Ascending aorta (tissue), 2 donors: Measurements from ENCODE around the gene ANTKMT. TPM values are rescaled to one million over a fixed set of nuclear protein-coding genes. Genes with fewer than 3 reads are reported as not detected.

ENCODE experiments used
- DNase-seq, 2 donors: peaks; one replicate each; pipeline ENCODE4 v3.0.0-alpha.2; 2019; ENCODE audit warnings: low spot score in 2 of 2
- H3K27ac ChIP-seq, 2 donors: fragments of 200-600 bp; sonication (generic); one replicate each; pipeline ENCODE4 v1.5.1; 2016 to 2017; ENCODE audit warnings: mild to moderate bottlenecking in 1 of 2
- H3K27me3 ChIP-seq: fragments of 200-600 bp; sonication (generic); one replicate; pipeline ENCODE4 v1.5.1; 2017
- H3K36me3 ChIP-seq, 2 donors: fragments of 200-600 bp; sonication (generic); one replicate each; pipeline ENCODE4 v1.5.1; 2016
- H3K4me1 ChIP-seq, 2 donors: fragments of 200-600 bp; sonication (generic); one replicate each; pipeline ENCODE4 v1.5.1; 2016 to 2017; ENCODE audit warnings: mild to moderate bottlenecking in 1 of 2
- H3K4me3 ChIP-seq, 2 donors: fragments of 200-600 bp; sonication (generic); one replicate each; pipeline ENCODE4 v1.5.1; 2016 to 2017; ENCODE audit warnings: mild to moderate bottlenecking in 1 of 2
- H3K9me3 ChIP-seq, 2 donors: fragments of 200-600 bp; sonication (generic); one replicate each; pipeline ENCODE4 v1.5.1; 2016
- intact Hi-C: fragments of 100-400 bp; cut with DNase I; formaldehyde crosslinking; loops from one replicate; pipeline ENCODE4 v1.15.1; 2023
- total RNA-seq: library from RNA; depleted of rRNA; stranded (reverse); fragments of >200 nt; gene quantifications from one replicate; pipeline ENCODE4 v1.1.0, GENCODE V29; 2016
- TF ChIP-seq, protein P1 (sequence below), 3 experiments: fragments of 200-600 bp in 2 of 3; fragments of 450-650 bp in 1 of 3; sonication (generic) in 2 of 3; IDR thresholded peaks; one replicate each; pipeline ENCODE4 v1.5.1; 2016 to 2019; ENCODE audit warnings: antibody characterized with exemption in 3 of 3, mild to moderate bottlenecking in 1 of 3, moderate library complexity in 1 of 3

The ANTKMT gene
- total RNA-seq, 1 donor from 2014 or later = 105 TPM

- no peak overlapping the region for H3K4me3 ChIP-seq
These were observed 46.6 kb upstream of the ANTKMT start for GRCh38 chr16:674214-674881.

GRCh38 chr16:674968-675883 is 45.7 kb upstream of the ANTKMT start, which contains the start of gene RHBDL1:
TSS of gene RHBDL1 (plus strand) at chr16:675671. CDS start at chr16:675791, 120 bp downstream.
- Histone ChIP-seq H3K4me1 (peaks cover 0 to 7% of the 10 kb centered on the region in 2 donors), H3K27me3 (no peaks in the 10 kb centered on the region), H3K27ac (no peak within 1 kb of the TSS), H3K36me3 (peaks cover 36% of the 10 kb centered on the region in 2 donors), H3K4me3 (peak within 1 kb of the TSS; percentile 48 to 56), H3K9me3 (no peaks in the 10 kb centered on the region)
- no peak for DNase-seq
- TF ChIP-seq, protein P1, sequence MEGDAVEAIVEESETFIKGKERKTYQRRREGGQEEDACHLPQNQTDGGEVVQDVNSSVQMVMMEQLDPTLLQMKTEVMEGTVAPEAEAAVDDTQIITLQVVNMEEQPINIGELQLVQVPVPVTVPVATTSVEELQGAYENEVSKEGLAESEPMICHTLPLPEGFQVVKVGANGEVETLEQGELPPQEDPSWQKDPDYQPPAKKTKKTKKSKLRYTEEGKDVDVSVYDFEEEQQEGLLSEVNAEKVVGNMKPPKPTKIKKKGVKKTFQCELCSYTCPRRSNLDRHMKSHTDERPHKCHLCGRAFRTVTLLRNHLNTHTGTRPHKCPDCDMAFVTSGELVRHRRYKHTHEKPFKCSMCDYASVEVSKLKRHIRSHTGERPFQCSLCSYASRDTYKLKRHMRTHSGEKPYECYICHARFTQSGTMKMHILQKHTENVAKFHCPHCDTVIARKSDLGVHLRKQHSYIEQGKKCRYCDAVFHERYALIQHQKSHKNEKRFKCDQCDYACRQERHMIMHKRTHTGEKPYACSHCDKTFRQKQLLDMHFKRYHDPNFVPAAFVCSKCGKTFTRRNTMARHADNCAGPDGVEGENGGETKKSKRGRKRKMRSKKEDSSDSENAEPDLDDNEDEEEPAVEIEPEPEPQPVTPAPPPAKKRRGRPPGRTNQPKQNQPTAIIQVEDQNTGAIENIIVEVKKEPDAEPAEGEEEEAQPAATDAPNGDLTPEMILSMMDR (IDR thresholded peaks at IDR 0.05) = no peak
- intact Hi-C loops = no loop called here

More at GRCh38 chr16:674214-674881, 46.6 kb upstream of the ANTKMT start:
- DNase-seq = no peak
- Histone ChIP-seq H3K27ac (no peak overlapping the region), H3K9me3 (no peaks in the 10 kb centered on the region), H3K27me3 (no peaks in the 10 kb centered on the region), H3K36me3 (peaks cover 44 to 45% of the 10 kb centered on the region in 2 donors), H3K4me1 (peaks cover 0 to 7% of the 10 kb centered on the region in 2 donors)
- TF ChIP-seq, protein P1 (IDR thresholded peaks at IDR 0.05) = no peak
- intact Hi-C loops = no loop called here

DNA sequence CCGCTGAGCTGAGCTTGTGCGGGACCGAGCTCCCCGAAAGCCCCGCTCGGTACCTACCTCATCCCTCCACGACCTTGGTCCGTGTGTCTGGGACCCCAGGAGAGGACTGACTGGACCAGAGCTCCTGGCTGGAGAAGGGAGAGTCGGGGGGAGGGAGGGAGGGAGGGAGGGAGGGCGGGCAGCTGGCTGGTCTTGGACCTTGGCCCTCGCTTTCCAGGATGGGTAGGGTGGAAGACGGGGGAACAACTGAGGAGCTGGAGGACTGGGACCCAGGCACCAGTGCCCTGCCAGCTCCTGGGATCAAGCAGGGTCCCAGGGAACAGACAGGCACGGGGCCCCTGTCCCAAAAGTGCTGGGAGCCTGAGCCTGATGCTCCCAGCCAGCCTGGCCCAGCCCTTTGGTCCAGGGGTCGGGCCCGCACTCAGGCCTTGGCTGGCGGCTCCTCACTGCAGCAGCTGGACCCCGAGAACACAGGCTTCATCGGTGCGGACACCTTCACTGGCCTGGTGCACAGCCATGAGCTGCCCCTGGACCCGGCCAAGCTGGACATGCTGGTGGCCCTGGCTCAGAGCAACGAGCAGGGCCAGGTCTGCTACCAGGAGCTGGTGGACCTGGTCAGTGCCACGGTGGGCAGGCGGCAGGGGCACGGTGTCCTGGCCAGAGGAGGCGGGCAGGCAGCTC is 44.9 kb upstream of the ANTKMT start:
- TF ChIP-seq, protein P1 (IDR thresholded peaks at IDR 0.05) = no peak
- no peaks in the 10 kb centered on the region for H3K9me3 ChIP-seq
- H3K36me3 ChIP-seq = peaks cover 28% of the 10 kb centered on the region in 2 donors
- peaks cover 6 to 11% of the 10 kb centered on the region in 2 donors for H3K4me1 ChIP-seq
- no peak for DNase-seq
- no peaks in the 10 kb centered on the region for H3K27me3 ChIP-seq
- no peak overlapping the region for H3K27ac ChIP-seq
- intact Hi-C loops = no loop called here
- peak overlapping the region; percentile 48 to 56 for H3K4me3 ChIP-seq

DNA sequence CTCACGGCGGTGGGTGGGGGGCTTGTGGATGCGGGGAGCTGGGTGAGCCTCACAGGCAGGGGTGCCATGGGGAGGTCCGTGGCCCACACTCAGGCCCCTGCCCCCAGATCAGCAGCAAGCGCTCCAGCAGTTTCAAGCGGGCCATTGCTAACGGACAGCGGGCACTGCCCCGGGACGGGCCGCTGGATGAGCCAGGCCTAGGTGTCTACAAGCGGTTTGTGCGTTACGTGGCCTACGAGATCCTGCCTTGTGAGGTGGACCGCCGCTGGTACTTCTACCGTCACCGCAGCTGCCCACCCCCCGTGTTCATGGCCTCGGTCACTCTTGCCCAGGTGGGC is 44.4 kb upstream of the ANTKMT start:
- H3K4me3 ChIP-seq = no peak overlapping the region
- DNase-seq = no peak
- intact Hi-C loops = no loop called here
- H3K4me1 ChIP-seq = peaks cover 11 to 16% of the 10 kb centered on the region in 2 donors
- peaks cover 23 to 25% of the 10 kb centered on the region in 2 donors for H3K36me3 ChIP-seq
- no peaks in the 10 kb centered on the region for H3K27me3 ChIP-seq
- TF ChIP-seq, protein P1 (IDR thresholded peaks at IDR 0.05) = no peak
- no peaks in the 10 kb centered on the region for H3K9me3 ChIP-seq
- H3K27ac ChIP-seq = no peak overlapping the region

GRCh38 chr16:676913-677312 is 44.0 kb upstream of the ANTKMT start:
- intact Hi-C loops = no loop called here
- TF ChIP-seq, protein P1 (IDR thresholded peaks at IDR 0.05) = no peak
- no peak for DNase-seq
- Histone ChIP-seq H3K4me3 (no peak overlapping the region), H3K9me3 (no peaks in the 10 kb centered on the region), H3K4me1 (peaks cover 14 to 20% of the 10 kb centered on the region in 2 donors), H3K36me3 (peaks cover 23 to 25% of the 10 kb centered on the region in 2 donors), H3K27me3 (no peaks in the 10 kb centered on the region), H3K27ac (no peak overlapping the region)
